B cell (primary cell): ENCODE results near the gene RSBN1L.

Source experiments
- CTCF ChIP-seq: fragments of 200-600 bp; IDR thresholded peaks from one replicate; pipeline ENCODE4 v1.8.0; 2022; ENCODE audit warnings: antibody characterized with exemption, mild to moderate bottlenecking
- EZH2 ChIP-seq: IDR thresholded peaks from 2 replicates; pipeline ENCODE4 v1.6.1; 2012; ENCODE audit warnings: borderline replicate concordance, low read depth, mild to moderate bottlenecking, moderate library complexity, low read length; ENCODE audit not compliant: insufficient read depth, poor library complexity, severe bottlenecking

GRCh38 chr7:77691892-77692491 is 4.3 kb upstream of the RSBN1L start:
- no peak for TF ChIP-seq CTCF
- TF ChIP-seq EZH2 = no peak
